Stomach (tissue), 9 donors: ENCODE measurements around the gene CDC42EP5. TPM values are rescaled to one million over a fixed set of nuclear protein-coding genes. Genes with fewer than 3 reads are reported as not detected.

Experiments used
- DNase-seq, 2 donors: peaks; one replicate each; pipeline versions ENCODE4 v3.0.0 to v3.0.0-alpha.2; 2013 to 2019
- H3K27ac ChIP-seq, 5 donors: fragments of 200-600 bp in 4 of 5; sonication (generic) in 4 of 5; one replicate each; pipeline ENCODE4 v1.5.1; 2013 to 2019; ENCODE audit warnings: mild to moderate bottlenecking in 1 of 5, moderate library complexity in 1 of 5
- H3K27me3 ChIP-seq, 3 donors: fragments of 200-600 bp; sonication (generic); one replicate each; pipeline ENCODE4 v1.5.1; 2017 to 2019; ENCODE audit warnings: mixed run types in 1 of 3
- H3K36me3 ChIP-seq, 4 donors: fragments of 200-600 bp; sonication (generic); 1 replicate in 3 of 4; 2 replicates in 1 of 4; pipeline ENCODE4 v1.5.1; 2016 to 2019
- H3K4me1 ChIP-seq, 4 donors: fragments of 200-600 bp; sonication (generic); one replicate each; pipeline ENCODE4 v1.5.1; 2016 to 2019
- H3K4me3 ChIP-seq, 4 donors: fragments of 200-600 bp; sonication (generic) in 3 of 4; one replicate each; pipeline ENCODE4 v1.5.1; 2016 to 2019; ENCODE audit warnings: mild to moderate bottlenecking in 1 of 4
- H3K9me3 ChIP-seq, 4 donors: fragments of 200-600 bp; sonication (generic); one replicate each; pipeline ENCODE4 v1.5.1; 2016 to 2019
- CTCF ChIP-seq, 7 experiments: fragments of 450-650 bp in 4 of 7; fragments of 200-600 bp in 3 of 7; sonication (generic) in 3 of 7; IDR thresholded peaks; one replicate each; pipeline ENCODE4 v1.5.1; 2016 to 2019; ENCODE audit warnings: antibody characterized with exemption in 7 of 7, control low read depth in 2 of 7, mild to moderate bottlenecking in 1 of 7
- EP300 ChIP-seq: sonication (generic); formaldehyde crosslinking; IDR thresholded peaks from one replicate; pipeline ENCODE4 v1.6.1; 2017; ENCODE audit warnings: antibody characterized with exemption
- POLR2A ChIP-seq, 4 donors: fragments of 450-650 bp; IDR thresholded peaks; one replicate each; pipeline ENCODE4 v1.6.1; 2016; ENCODE audit warnings: antibody characterized with exemption in 4 of 4, control low read depth in 2 of 4, mild to moderate bottlenecking in 1 of 4, moderate library complexity in 1 of 4
- POLR2AphosphoS5 ChIP-seq, 3 donors: sonication (generic); formaldehyde crosslinking; IDR thresholded peaks; one replicate each; pipeline ENCODE4 v1.6.1; 2016; ENCODE audit warnings: antibody characterized with exemption in 3 of 3
- WGBS, 5 donors: extraction: QIAGEN DNeasy Blood & Tissue Kit in 3 of 5; methylation state at CpG; one replicate each; pipeline versions ENCODE4 v1.1.5 to v1.1.7; 2013 to 2018; 5-methylcytosine and 5-hydroxymethylcytosine counted together
- intact Hi-C: fragments of 100-400 bp; cut with DNase I; formaldehyde crosslinking; loops from one replicate; pipeline ENCODE4 v1.15.1; 2023; ENCODE audit warnings: low total_unique reads
- polyA plus RNA-seq, 3 donors: library from polyadenylated mRNA; stranded (reverse); fragments of 200-250 nt; gene quantifications; one replicate each; pipeline ENCODE4 v1.2.3, GENCODE V29; 2013
- total RNA-seq, 5 donors: library from RNA; depleted of rRNA; stranded (reverse); fragments of >200 nt; gene quantifications; one replicate each; pipeline versions ENCODE4 v1.1.0 to v1.2.3, GENCODE V29; 2014 to 2016
- donor health status: healthy with polysubstance abuse.
- donor health status: Bipolar disorder and iron deficiency.
- donor health status: healthy.

Gene CDC42EP5
- total and polyA plus RNA-seq, 8 donors, result 0.89 to 699 (median 29.7) TPM; not detected in 1

GRCh38 chr19:54439174-54439851 lies 33.8 kb downstream of the CDC42EP5 start:
- Histone ChIP-seq H3K4me3 (no peak overlapping the region), H3K36me3 (peaks cover 0 to 28% (median 21%) of the 10 kb centered on the region in 4 donors), H3K4me1 (peaks cover 11 to 27% (median 25%) of the 10 kb centered on the region in 4 donors), H3K27me3 (no peaks in the 10 kb centered on the region), H3K9me3 (no peaks in the 10 kb centered on the region), H3K27ac (no peak overlapping the region)
- intact Hi-C loops, result no loop called here
- 51 to 62% (median 55%) methylated on average over 15 of the region's 15 CpGs for WGBS, 5 donors
- peak; percentile 39 to 82 for DNase-seq
- TF ChIP-seq EP300, result no peak
- peak in 1 of 7 experiments; percentile 16 for TF ChIP-seq CTCF (IDR thresholded peaks at IDR 0.05)

GRCh38 chr19:54436628-54437252 lies 36.4 kb downstream of the CDC42EP5 start:
- intact Hi-C loops, result no loop called here
- no peak for DNase-seq
- Histone ChIP-seq H3K9me3 (no peaks in the 10 kb centered on the region), H3K27me3 (peaks cover 0 to 12% (median 0%) of the 10 kb centered on the region in 3 donors), H3K36me3 (peaks cover 0 to 10% (median 7%) of the 10 kb centered on the region in 4 donors), H3K27ac (peak overlapping the region in 1 of 5 donors; percentile 32), H3K4me1 (peaks cover 12 to 38% (median 30%) of the 10 kb centered on the region in 4 donors), H3K4me3 (no peak overlapping the region)
- no peak for TF ChIP-seq POLR2AphosphoS5 (IDR thresholded peaks at IDR 0.05)
- TF ChIP-seq EP300, result no peak
- TF ChIP-seq CTCF (IDR thresholded peaks at IDR 0.05), result no peak
- TF ChIP-seq POLR2A (IDR thresholded peaks at IDR 0.05), result no peak
- WGBS, 5 donors, result 74 to 86% (median 82%) methylated on average over 10 of the region's 10 CpGs

GRCh38 chr19:54436031-54436523 lies 37.0 kb downstream of the CDC42EP5 start:
- intact Hi-C loops, result no loop called here
- TF ChIP-seq EP300 (no peak), POLR2AphosphoS5 (IDR thresholded peaks at IDR 0.05) (no peak), POLR2A (IDR thresholded peaks at IDR 0.05) (no peak), CTCF (IDR thresholded peaks at IDR 0.05) (no peak)
- peak in 1 of 2 donors; percentile 53 for DNase-seq
- H3K4me1 ChIP-seq, result peaks cover 18 to 45% (median 36%) of the 10 kb centered on the region in 4 donors
- H3K36me3 ChIP-seq, result peaks cover 0 to 9% (median 7%) of the 10 kb centered on the region in 4 donors
- peak overlapping the region in 2 of 5 donors; percentile 8 to 32 for H3K27ac ChIP-seq
- no peaks in the 10 kb centered on the region for H3K9me3 ChIP-seq
- H3K27me3 ChIP-seq, result peaks cover 0 to 19% (median 6%) of the 10 kb centered on the region in 3 donors
- no peak overlapping the region for H3K4me3 ChIP-seq
- 34 to 48% (median 45%) methylated on average over 13 to 15 of the region's 15 CpGs for WGBS, 5 donors

GRCh38 chr19:54435551-54436016 lies 37.5 kb downstream of the CDC42EP5 start:
- no peak for DNase-seq
- WGBS, 5 donors, result 31 to 45% (median 39%) methylated on average over 11 to 16 of the region's 16 CpGs
- H3K4me3 ChIP-seq, result no peak overlapping the region

More at GRCh38 chr19:54435551-54436016, 37.5 kb downstream of the CDC42EP5 start:
- intact Hi-C loops, result no loop called here
- peaks cover 23 to 50% (median 41%) of the 10 kb centered on the region in 4 donors for H3K4me1 ChIP-seq
- no peaks in the 10 kb centered on the region for H3K9me3 ChIP-seq
- no peak for TF ChIP-seq EP300
- peaks cover 0 to 24% (median 11%) of the 10 kb centered on the region in 3 donors for H3K27me3 ChIP-seq
- H3K27ac ChIP-seq, result no peak overlapping the region
- peaks cover 0 to 7% (median 6%) of the 10 kb centered on the region in 4 donors for H3K36me3 ChIP-seq
